GM18520 (cell line): ENCODE results near the gene POLD1.

Source experiments
- ATAC-seq: cut with Tn5 transposase; IDR thresholded peaks from one replicate; pipeline ENCODE4 v1.9.1; 2021; ENCODE audit not compliant: unreplicated experiment

POLD1 gene

GRCh38 chr19:50461066-50461875 lies 77.1 kb downstream of the POLD1 start:
- ATAC-seq, result no peak

GRCh38 chr19:50462970-50463369 lies 78.8 kb downstream of the POLD1 start:
- ATAC-seq, result no peak

- ATAC-seq, result no peak
Measured at GRCh38 chr19:50464348-50464747, 80.2 kb downstream of the POLD1 start.

GRCh38 chr19:50465000-50465399 lies 80.9 kb downstream of the POLD1 start:
- no peak for ATAC-seq

GRCh38 chr19:50465986-50466705 lies 82.0 kb downstream of the POLD1 start:
- ATAC-seq, result no peak

GRCh38 chr19:50466706-50467039 lies 82.5 kb downstream of the POLD1 start:
- ATAC-seq, result no peak

- no peak for ATAC-seq
Measured at GRCh38 chr19:50467566-50467965, 83.4 kb downstream of the POLD1 start.
